GM19035 (cell line): Measurements from ENCODE around the gene GDF10.

Experiments used
- ATAC-seq: cut with Tn5 transposase; IDR thresholded peaks from one replicate; pipeline ENCODE4 v1.9.1; 2021; ENCODE audit not compliant: unreplicated experiment

Gene GDF10

GRCh38 chr10:47290338-47290737, 9.7 kb upstream of the GDF10 start:
- ATAC-seq, result no peak

- no peak for ATAC-seq
These were observed 8.3 kb upstream of the GDF10 start for GRCh38 chr10:47291682-47292081.

GRCh38 chr10:47294057-47294456, 5.9 kb upstream of the GDF10 start:
- no peak for ATAC-seq

- no peak for ATAC-seq
These were observed 5.5 kb upstream of the GDF10 start for GRCh38 chr10:47294501-47294900.

- ATAC-seq, result no peak
These were observed 4.6 kb upstream of the GDF10 start for GRCh38 chr10:47295411-47295810.

- ATAC-seq, result no peak
These were observed 3.7 kb upstream of the GDF10 start for GRCh38 chr10:47296156-47296894.

- ATAC-seq, result no peak
These were observed 3.1 kb upstream of the GDF10 start for GRCh38 chr10:47296941-47297340.

- no peak for ATAC-seq
These were observed 2.0 kb upstream of the GDF10 start for GRCh38 chr10:47297866-47298540.

GRCh38 chr10:47298715-47299114, 1.3 kb upstream of the GDF10 start:
- ATAC-seq, result no peak

- ATAC-seq, result no peak
These were observed 483 bp downstream of the GDF10 start for GRCh38 chr10:47300429-47300931.

- no peak for ATAC-seq
These were observed 1.8 kb downstream of the GDF10 start for GRCh38 chr10:47301833-47302232.

- ATAC-seq, result no peak
These were observed 3.1 kb downstream of the GDF10 start for GRCh38 chr10:47303105-47303504.

- ATAC-seq, result no peak
These were observed 3.9 kb downstream of the GDF10 start for GRCh38 chr10:47303866-47304265.

GRCh38 chr10:47305566-47305965, 5.6 kb downstream of the GDF10 start:
- no peak for ATAC-seq

- ATAC-seq, result no peak
These were observed 6.6 kb downstream of the GDF10 start for GRCh38 chr10:47306387-47307210.

GRCh38 chr10:47307381-47307780, 7.4 kb downstream of the GDF10 start:
- ATAC-seq, result no peak

- ATAC-seq, result no peak
These were observed 8.8 kb downstream of the GDF10 start for GRCh38 chr10:47308775-47309174.

GRCh38 chr10:47309408-47310089, 9.6 kb downstream of the GDF10 start:
- no peak for ATAC-seq

GRCh38 chr10:47310090-47310505, 10.1 kb downstream of the GDF10 start:
- ATAC-seq, result no peak

GRCh38 chr10:47311193-47311931, 11.4 kb downstream of the GDF10 start:
- no peak for ATAC-seq
